HG03064 (cell line): ENCODE measurements around the gene GRM2.
A peak's percentile ranks its signal among the peaks of the same experiment; 100 is the strongest.

Experiments
- ATAC-seq: cut with Tn5 transposase; IDR thresholded peaks from one replicate; pipeline ENCODE4 v1.9.1; 2021; ENCODE audit warnings: low read depth; ENCODE audit not compliant: unreplicated experiment

The GRM2 gene

DNA sequence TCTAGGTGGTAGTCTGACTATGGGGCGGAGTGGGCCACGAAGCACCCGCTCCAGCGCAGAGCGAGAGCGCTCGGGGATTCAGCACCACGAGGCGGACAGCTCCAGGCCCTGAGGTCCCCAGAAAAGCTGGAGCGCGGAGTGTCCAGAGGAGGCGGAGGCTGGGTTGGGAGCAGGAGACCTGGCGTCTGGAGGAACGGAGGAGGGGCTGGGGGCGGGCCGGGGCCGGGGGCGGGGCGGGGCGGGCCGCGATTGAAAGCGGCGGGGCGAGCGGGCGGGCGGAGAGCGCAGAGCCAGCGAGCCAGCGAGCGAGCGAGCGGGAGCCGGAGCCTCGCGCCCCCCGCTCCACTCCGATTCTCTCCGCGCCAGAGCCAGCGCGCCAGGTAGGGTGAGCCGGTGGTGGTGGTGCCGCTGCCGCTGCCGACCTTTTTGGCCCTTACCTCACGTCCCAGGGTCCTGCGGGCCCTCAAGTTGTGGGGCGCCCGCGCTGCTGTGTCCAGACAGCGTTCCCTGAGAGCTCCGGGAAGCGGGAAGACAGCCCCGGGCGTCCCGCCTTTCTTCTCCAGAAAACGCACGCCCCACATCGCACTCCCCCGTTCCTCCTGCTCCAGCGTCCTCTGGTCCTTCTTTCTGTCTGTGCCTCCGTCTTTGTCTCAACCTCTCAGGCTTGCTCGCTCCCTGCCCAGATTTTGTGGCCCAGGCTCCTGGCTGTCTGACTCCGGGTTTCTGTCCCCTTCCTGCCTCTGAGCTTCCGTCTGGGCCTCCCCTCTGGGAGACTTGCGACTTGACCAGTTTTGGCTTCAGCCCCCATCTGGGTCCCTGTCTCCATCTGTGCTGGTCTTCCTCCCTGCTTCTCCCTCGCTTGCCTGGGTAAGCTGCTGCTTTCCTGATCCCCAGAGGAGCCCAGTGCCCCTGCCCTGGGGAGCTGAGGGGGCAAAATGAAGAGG lies at the start of gene GRM2:
GRM2 (plus strand) TSS at position 281 of the 944 bp plus-strand sequence. CDS start 1,916 bp downstream, outside the sequence.
- no peak for ATAC-seq

DNA sequence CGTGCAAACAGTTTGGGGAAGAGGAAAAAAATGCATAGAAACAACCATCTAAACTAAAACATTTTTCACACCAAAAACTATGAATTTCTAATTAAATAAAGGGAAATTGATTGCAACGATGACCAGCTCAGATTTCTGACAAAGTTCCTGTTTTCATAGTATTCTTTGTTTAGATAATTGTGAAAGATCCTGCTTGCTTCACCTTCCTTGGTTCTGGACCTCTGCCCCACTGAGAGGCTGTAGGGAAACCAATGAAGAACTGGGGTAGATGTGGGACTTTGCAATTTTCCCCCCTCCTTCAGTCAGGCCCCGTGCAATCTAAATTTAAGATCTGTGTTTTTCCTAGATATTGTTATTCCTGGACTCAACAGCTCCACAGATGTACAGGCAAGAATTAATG lies 49.6 kb upstream of the GRM2 start:
- ATAC-seq = no peak

DNA sequence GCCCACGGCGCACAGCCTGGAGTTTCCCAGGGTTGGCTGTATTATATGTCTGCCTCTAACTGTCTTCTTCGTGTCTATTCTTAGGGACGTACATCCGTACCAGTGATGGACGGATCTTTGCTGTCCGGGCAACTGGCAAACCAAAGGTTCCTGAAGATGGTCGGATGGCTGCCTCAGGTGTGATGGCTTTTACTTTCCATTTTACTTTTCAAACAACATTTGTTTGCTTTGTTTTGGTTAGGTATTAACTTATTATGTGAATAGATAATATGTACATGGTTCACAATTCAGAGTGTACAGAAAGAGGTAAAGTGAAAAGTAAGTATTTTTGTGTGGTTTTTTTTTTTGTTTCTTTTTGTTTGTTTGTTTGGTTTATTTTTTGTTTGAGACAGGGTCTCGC lies 46.9 kb upstream of the GRM2 start:
- ATAC-seq = no peak

DNA sequence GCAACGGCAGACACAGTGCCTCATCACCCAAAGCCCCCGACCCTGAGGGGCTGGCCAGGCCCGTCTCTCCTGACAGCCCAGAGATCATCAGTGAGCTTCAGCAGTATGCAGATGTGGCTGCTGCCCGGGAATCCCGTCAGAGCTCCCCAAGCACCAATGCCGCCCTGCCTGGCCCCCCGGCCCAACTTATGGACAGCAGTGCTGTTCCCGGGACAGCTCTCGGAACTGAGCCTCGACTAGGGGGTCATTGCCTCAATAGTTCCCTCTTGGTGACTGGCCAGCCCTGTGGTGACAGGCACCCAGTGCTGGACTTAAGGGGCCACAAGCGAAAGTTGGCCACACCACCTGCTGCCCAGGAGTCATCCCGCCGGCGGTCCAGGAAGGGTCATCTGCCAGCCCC lies 44.4 kb upstream of the GRM2 start:
- no peak for ATAC-seq

DNA sequence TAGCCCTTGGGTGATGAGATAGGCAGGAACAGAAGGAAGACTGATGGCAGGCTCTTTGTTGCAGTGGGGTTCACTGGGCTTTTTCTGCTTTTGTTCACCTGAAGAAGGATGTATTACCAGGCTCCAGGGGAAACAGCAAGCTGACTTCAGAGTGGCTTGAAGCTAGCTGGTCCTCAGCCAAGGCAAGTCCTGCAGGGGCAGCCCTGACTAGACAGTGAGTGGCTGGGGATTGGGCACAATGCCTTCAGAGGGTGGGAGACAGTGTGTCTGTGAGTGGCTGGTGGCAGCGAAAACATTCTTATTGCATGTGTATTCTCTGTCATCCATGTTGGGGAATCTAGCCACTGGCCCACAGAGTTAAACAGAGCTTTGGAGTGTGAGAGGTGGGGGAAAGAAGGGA lies 38.1 kb upstream of the GRM2 start:
- ATAC-seq = no peak

DNA sequence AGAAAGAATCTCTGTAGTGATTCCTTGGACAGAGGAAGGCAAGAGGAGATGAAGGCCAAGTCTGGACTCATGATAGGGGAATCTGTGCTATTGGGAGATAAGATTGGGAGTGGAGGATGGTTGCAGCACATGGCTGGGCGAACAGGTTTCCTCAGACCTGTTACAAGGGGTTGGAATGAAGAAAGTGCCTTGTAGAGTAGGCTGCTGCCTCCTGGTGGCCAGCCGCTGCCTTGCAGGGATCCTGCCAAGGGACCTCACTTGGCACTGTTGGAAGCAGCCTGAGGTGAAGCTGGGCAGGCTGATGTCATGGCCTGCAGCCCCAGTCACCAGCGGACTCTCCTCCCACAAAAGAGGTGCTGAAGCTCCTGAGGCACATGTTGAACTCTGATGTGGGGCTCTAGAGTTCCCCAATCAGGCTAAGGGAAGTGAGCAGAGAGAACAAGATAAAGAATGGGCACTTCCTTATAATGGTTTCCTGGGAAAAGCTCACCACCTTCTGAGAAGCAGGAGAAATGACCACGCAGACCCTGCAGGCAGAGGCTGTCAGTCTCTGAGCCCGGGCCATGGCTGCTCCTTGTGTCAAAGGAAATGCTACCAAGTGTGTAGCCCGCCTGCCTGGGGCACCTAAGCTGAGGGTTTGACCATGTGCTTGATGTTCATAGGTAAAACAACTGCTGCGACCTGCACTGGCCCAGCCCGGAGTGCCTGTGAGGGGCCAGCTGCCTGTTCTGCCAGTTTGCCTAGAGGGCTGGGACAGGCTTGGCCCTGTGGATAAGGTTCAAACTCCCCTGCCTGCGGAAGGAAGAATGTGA lies 37.4 kb upstream of the GRM2 start:
- ATAC-seq = no peak

DNA sequence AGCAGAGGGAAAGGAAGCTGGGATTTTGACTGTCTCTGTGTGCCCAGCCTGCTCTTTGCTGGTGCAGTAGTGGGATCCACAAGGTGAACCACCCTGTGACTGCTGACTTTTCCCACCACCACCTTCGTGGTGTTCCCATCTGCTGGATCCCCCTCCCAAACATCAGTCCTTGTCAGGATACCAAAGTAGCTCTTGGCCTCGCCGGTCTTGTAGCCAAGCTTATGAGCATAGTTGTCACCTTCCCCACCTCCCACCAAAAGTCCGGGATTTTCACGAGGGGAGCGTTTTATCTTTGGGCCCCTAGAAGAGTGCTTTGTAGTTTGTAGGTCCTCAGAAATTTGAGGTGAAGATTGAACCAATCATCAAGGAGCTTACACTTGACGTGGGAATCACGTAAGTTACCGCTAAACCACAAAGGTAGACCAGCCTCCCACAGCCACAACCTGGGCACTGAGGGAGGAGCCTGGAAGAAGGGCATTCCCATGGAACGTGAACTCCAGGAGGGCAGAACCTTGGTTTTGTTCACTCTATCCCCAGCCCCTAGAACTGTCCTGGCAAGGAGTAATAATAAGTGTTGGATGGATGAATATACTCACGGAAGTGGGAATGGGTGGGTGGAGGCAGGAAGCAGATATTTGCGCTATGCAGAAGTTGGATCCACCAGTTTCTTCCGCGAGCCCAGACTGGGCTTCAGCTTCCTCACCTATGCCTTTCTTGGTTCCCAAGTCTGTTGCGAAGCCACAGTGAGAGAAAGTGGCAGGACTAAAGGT lies 36.6 kb upstream of the GRM2 start:
- ATAC-seq = no peak

DNA sequence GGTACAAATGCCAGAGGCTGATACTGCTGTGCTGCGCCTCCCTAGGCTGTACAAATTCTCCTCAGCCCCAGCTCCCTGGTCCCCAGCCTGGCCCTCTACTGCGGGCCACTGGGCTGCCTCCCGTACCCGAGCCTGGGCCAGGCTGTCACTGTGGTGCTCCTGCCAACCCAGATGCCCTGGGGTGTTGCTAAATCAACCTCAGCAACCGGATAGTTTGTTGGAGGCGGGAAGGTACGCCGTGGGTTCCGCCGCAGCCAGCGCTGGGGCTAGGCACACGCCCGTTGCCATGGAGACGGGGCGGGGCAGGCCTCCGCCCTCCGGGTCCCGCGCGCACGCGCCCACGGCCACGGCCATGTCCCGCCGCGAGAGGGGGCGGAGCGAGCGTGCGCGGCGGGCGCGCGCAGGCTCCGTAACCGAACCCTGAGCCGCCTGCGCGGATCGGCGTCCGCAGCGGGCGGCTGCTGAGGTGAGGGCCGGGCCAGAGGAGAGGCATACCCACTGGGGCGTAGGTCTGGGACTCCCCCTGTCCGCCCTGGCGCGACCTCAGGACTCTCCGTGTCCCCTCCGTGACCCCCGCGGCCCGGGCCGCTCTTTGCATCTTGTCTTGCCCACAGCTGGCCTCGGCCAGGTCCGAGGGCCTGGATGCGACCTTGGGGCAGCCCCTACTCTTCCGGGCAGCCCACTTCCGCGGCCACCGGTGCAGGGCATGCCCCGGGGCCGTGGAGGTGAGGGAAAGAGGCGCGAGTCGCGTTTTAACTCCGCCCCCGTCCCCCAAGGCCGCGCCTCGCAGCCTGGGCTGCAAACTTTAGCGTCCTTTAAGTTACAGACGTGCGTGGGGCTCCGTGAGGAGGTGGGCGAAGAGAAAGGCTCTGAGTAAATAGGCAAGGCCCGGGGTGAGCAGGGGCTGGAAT lies 35.8 kb upstream of the GRM2 start, which contains the start of gene TEX264:
TEX264 (plus strand) TSS at position 430 of the 911 bp plus-strand sequence. CDS start 3,053 bp downstream, outside the sequence.
- peak; percentile 60 for ATAC-seq

DNA sequence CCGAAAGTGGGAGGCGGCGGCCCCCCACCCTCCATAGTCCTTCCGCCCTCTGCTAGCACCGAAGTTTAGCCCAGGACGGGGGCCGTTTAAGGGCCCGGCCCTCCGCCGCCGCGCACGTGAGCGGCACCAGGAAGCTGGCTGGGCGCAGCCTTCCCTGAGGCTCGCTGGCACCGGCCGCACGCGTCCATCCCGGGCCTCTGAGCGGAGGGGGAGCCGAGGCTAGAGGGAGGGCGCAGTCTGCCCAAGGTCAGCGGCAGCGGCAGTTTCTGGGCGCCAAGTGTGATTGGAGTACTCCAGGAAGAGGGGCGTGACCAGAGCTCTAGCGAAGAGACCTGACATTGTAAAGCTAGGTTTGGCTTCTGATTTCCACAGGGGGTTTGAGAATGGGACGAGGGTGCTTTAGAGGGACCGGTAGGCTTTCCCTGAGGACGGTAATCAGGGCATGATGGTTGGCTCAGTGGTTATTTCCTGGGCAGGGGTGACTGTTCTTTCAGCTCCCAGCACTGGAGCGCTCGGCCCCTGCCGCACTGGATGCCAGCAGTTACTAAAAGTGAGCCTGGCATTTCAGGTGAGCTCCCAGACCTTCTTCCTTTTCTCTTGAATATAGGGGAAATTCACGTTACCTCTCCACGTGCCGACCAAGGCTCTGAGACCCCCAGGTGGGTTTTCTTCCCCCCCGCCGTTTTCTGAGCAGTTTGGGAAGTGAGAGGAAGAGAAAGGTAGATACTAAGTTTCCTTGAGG lies 35.0 kb upstream of the GRM2 start:
- peak; percentile 42 for ATAC-seq

DNA sequence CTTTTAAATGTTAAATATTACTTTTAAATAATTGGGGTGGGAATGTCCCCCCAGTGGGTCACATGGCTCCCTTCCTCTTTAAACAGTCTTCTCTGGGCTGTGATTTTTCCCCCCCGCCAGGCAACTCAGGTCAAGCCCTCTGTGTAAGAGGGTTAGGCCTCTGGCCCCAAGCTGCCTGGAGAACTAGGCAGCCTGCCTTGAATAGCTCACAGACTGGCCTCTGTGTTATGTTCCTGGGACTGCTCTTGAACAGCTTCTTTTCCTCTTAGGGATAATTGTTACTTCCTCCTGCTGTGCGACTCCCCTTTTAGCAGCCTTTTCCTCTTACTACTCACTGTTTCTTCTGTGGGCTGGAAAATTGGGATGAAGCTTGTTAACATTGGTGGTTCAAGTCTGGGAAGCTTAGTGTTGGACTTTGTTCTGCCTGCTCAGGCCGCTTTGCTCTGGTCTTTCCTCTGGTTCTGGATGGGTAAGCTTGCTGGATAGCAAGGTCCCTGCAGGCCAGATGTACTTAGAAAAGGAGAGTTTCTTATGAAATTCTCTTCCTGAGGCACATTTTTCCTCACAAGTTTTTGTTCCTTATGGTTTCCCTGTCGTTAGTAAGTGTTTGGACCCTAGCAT lies 33.6 kb upstream of the GRM2 start:
- no peak for ATAC-seq

DNA sequence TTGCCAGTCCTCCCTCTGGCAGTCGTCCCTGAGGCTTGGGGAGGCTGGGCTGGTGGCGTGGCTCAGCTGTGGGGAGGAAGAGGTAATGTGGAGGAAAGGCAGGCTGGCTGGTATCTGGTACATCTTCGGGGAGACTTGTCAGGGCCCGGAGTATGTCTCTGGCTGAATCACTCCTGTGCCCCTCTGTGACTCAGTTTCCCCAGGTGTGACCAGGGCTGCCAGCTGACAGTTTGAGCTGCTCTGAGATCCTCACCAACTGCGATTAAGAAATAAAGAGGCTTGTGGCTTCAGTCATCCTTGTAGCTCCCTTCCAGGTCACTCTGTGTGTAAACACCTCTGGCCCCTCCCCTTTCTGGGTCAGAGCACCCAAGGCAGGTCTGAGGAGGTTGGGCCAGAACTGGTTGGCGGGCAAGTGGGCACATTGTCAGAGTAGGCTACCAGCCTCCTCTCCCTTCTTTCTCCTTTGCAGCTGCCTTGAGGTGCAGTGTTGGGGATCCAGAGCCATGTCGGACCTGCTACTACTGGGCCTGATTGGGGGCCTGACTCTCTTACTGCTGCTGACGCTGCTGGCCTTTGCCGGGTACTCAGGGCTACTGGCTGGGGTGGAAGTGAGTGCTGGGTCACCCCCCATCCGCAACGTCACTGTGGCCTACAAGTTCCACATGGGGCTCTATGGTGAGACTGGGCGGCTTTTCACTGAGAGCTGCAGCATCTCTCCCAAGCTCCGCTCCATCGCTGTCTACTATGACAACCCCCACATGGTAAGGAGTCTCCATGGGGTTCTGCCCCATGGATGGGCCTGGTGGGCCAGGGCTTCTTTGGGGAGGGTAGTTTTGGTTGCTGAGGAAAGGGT lies 32.8 kb upstream of the GRM2 start:
- no peak for ATAC-seq

DNA sequence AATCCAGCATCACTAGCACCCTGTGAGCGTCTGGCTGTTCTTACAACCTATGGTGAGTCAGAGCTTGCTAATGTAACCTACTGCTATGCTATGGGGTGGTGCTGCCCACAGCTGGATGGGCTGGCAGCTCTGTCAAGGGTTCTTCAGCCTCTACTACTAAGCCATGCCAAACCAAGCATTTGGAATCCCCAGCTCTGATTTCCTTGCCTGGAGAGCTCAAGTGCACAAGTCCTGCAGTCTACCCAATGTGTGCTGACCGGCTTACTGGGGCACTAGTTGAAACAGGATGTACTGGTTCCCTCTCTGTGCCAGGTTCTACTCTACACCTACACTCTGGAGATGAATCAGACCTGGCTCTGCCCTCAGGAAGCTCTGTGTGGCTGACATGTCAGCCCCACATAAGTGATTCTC lies 31.7 kb upstream of the GRM2 start:
- ATAC-seq = no peak

DNA sequence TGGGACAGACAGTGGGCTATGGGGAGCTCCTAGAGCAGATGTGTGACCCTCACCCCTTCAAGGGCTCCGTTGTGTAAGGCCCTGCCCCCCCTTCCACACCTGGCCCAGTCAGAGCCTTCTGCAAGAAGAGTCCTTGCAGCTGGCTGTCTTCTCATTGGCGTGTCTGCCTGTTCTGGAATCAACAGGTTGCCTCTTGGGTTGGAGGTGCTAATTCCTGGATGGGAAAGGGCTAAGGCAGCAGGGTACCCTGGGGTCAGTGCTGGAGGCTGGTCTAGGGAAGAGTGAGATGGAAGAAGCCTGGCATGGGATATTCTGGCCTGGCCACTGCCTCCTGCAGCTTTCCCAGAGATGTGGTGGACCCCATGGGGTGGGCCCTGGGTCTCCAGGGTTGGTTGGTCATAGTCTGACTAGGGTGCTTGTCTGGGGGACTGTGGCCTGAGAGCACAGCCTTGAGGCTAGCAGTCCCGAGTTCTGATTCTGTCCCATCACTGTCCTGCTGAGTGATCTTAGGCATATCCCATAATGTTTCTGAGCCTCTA lies 30.7 kb upstream of the GRM2 start:
- no peak for ATAC-seq

DNA sequence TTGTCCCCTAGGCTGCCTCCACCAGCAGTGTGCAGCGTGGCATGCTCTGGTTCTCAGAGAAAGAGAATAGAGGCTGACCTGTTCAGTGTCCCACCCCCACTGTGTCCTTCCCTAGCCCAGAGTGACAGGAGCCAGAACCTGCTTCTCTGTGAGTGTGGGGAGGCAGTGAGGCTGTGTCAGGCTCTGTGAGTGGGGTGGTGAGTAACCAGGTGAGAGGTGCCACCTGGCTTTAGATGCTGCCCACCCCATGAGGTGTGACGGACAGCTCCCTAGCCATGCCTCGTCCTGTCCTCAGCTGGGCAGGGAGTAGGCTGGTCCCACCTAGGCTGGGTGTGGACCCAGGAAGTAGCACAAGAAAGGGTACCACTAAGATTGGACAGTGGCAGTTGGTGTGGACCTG lies 29.5 kb upstream of the GRM2 start:
- ATAC-seq = no peak

DNA sequence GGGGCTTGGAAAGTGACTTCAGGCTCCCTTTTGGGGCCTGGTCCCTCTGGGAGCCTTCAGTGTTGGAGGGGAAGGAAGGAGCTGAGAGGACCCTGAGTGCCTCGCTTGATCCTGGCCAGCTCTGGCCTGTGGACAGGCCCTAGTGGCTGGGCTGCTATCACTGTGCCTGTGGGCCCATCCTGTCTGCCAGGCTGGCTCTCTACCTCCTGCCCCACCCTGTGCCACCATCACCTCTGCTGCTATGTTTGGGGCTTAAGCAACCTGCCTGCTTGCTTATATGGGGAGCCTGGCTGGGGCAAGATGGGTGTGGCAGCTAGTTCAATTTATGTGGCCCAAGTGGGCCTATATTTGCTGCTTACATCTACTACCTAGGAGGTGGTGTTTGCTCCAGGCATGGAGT lies 28.7 kb upstream of the GRM2 start:
- no peak for ATAC-seq

DNA sequence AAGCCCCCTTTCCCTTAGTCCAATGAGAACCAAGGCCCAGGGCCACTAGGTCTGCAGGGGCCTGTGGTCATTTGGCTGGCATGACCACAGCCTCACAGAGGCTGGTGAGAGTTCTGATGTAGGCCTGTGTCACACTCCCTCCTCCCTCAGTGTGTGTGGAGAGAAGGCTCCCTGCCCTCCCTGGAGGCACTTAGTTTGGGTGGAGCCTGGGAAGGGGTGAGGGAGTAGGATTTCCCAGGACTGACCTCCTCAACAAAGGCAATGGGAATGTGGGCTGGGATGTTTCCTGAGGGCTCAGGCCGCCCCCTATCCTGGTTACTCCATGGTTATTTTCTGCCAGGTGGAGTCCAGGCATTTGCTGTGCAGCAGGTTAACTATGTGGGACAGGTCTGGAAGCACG lies 28.2 kb upstream of the GRM2 start:
- ATAC-seq = no peak

DNA sequence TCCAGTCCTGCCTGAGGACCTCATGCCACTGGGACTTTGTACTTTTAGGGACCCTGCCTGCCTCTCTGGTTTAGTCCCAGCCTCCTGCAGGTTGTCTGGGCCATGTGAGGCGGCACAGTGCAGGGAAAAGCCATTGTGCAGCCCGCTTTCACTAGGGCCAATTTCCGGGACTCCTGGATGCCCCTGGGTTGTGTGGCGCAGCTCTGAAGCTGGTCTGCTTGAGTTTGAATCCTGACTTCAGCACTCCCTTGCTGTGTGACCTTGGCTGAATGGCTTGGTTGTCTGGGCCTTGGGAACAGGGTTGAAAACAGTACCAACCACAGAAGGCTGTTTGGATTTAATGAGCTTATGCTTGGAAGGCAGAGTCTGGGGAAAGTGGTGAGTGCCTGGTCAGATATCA lies 27.6 kb upstream of the GRM2 start:
- ATAC-seq = no peak
